GM12878 (cell line): Measurements from ENCODE around the gene SYT8. TPM values are rescaled to one million over a fixed set of nuclear protein-coding genes. Genes with fewer than 3 reads are reported as not detected.
A peak's percentile ranks its signal among the peaks of the same experiment; 100 is the strongest.

Experiments used
- ATAC-seq: fragments of 200-7000 bp; cut with Tn5 transposase; 3 replicates; pipeline ENCODE4 v1.9.1; 2020; ENCODE audit warnings: mild to moderate bottlenecking, moderate library complexity
- BruUV-seq: library from RNA; stranded (reverse); fragments of 400-500 nt; replicated peaks from 2 replicates; lab custom pipeline; 2021; lab: Mats Ljungman, UMichigan
- CTCF ChIA-PET: fragments of 300-600 bp; sonication (Branson Sonifier 250); formaldehyde crosslinking; extraction: SDS; loops from one replicate; lab custom pipeline; 2021; ENCODE audit warnings: inconsistent platforms; lab: Yijun Ruan, JAX
- POLR2A ChIA-PET: fragments of 350-600 bp; formaldehyde crosslinking; extraction: SDS; loops from one replicate; lab custom pipeline; 2021; ENCODE audit warnings: inconsistent platforms; lab: Charles Lee
- RAD21 ChIA-PET: fragments of 300-600 bp; sonication (Branson Sonifier 250); formaldehyde crosslinking; loops from one replicate; lab custom pipeline; 2023; ENCODE audit warnings: antibody characterized with exemption; ENCODE audit not compliant: unreplicated experiment; lab: Charles Lee
- SMC1A ChIA-PET: fragments of 300-600 bp; sonication (Branson Sonifier 250); formaldehyde crosslinking; loops from one replicate; lab custom pipeline; 2023; ENCODE audit not compliant: unreplicated experiment, uncharacterized antibody; lab: Charles Lee
- DNase-seq: peaks from one replicate; pipeline ENCODE4 v3.0.0-alpha.2; 2011; ENCODE audit warnings: low read depth, low spot score
- FAIRE-seq: peaks from 3 replicates; lab custom pipeline; 2011; peaks lifted over from hg19 to GRCh38; lab: Jason Lieb, UNC
- H2AFZ ChIP-seq: 2 replicates; pipeline ENCODE4 v1.6.0; 2011; ENCODE audit warnings: low read depth, low read length, control low read depth; ENCODE audit not compliant: control insufficient read depth
- H3K27ac ChIP-seq: 2 replicates; pipeline ENCODE4 v1.5.1; 2011; ENCODE audit warnings: control low read depth; ENCODE audit not compliant: control insufficient read depth, insufficient read depth
- H3K27me3 ChIP-seq, 2 experiments: replicated peaks in 1 of 2; 2 replicates each; pipeline versions ENCODE4 v1.6.0 to v1.6.1; 2011; ENCODE audit warnings: low read length in 1 of 2; ENCODE audit not compliant: control insufficient read depth in 2 of 2, insufficient read depth in 2 of 2
- H3K36me3 ChIP-seq, 2 experiments: 2 replicates each; pipeline ENCODE4 v1.5.1; 2011; ENCODE audit warnings: low read length in 1 of 2; ENCODE audit not compliant: control insufficient read depth in 2 of 2, insufficient read depth in 2 of 2
- H3K4me1 ChIP-seq: 2 replicates; pipeline ENCODE4 v1.6.1; 2011; ENCODE audit warnings: mild to moderate bottlenecking, low read length, moderate library complexity, mixed read lengths; ENCODE audit not compliant: control insufficient read depth, insufficient read depth
- H3K4me2 ChIP-seq: 2 replicates; pipeline ENCODE4 v1.6.0; 2011; ENCODE audit warnings: control low read depth; ENCODE audit not compliant: control insufficient read depth, insufficient read depth
- H3K4me3 ChIP-seq: fragments of 200-600 bp; sonication (generic); 2 replicates; pipeline ENCODE4 v1.5.1; 2016
- H3K79me2 ChIP-seq: 2 replicates; pipeline ENCODE4 v1.6.0; 2011; ENCODE audit warnings: low read length; ENCODE audit not compliant: control insufficient read depth, insufficient read depth
- H3K9ac ChIP-seq: 2 replicates; pipeline ENCODE4 v1.8.0; 2011; ENCODE audit warnings: low read length, control low read depth, mixed read lengths; ENCODE audit not compliant: control insufficient read depth, insufficient read depth
- H3K9me3 ChIP-seq: replicated peaks from 3 replicates; pipeline ENCODE4 v1.5.1; 2011; ENCODE audit warnings: mild to moderate bottlenecking, low read length; ENCODE audit not compliant: control insufficient read depth, insufficient read depth
- H4K20me1 ChIP-seq: 2 replicates; pipeline ENCODE4 v1.6.0; 2011; ENCODE audit not compliant: control insufficient read depth, insufficient read depth
- CTCF ChIP-seq, 3 experiments: IDR thresholded peaks in 2 of 3; conservative IDR thresholded peaks in 1 of 3; 2 replicates each; pipeline ENCODE4 v1.5.1; 2011; ENCODE audit warnings: low read depth in 3 of 3, low read length in 3 of 3, mild to moderate bottlenecking in 3 of 3, control low read depth in 2 of 3, moderate library complexity in 2 of 3, inconsistent platforms in 1 of 3, mixed read lengths in 1 of 3; ENCODE audit not compliant: control insufficient read depth in 2 of 3, insufficient read depth in 1 of 3; ENCODE audit errors: extremely low read depth in 1 of 3
- RELB ChIP-seq: fragments of 450-650 bp; IDR thresholded peaks from 2 replicates; pipeline ENCODE4 v1.6.1; 2017; ENCODE audit warnings: low read depth, mild to moderate bottlenecking, moderate library complexity
- WGBS: methylation state at CpG from one replicate; pipeline ENCODE4 v1.1.6; 2016; ENCODE audit warnings: low lambda C conversion rate; ENCODE audit not compliant: insufficient replicate concordance, insufficient coverage; ENCODE audit errors: missing lambda C conversion rate; 5-methylcytosine and 5-hydroxymethylcytosine counted together
- in situ Hi-C: fragments of 300-500 bp; cut with MboI; formaldehyde crosslinking; loops from 9 replicates; pipeline ENCODE4 v1.14.3; 2018; ENCODE audit warnings: mixed read lengths
- intact Hi-C: fragments of 100-400 bp; cut with micrococcal nuclease; formaldehyde crosslinking; loops from one replicate; pipeline ENCODE4 v1.14.2; 2022; ENCODE audit not compliant: unreplicated experiment
- polyA plus RNA-seq, 11 experiments: library from polyadenylated mRNA; depleted of rRNA in 4 of 11; unstranded in 6 of 11; stranded (reverse) in 5 of 11; fragments of >200 nt; fragmentation: Nextera tagmentation in 4 of 11; fragmentation: Illumina TruSeq in 1 of 11; extraction: Ambion mirVana in 4 of 11; extraction: Trizol in 1 of 11; gene quantifications; 1 replicate in 1 of 11; 2 replicates in 10 of 11; pipeline versions ENCODE4 v1.2.1 to v1.2.3, GENCODE V29; 2011 to 2016; ENCODE audit warnings: inconsistent platforms in 2 of 11, missing spikeins in 2 of 11, low read depth in 1 of 11
- total RNA-seq, 4 experiments: library from RNA; depleted of rRNA in 3 of 4; stranded (reverse); fragments of >200 nt in 3 of 4; fragmentation: Illumina TruSeq in 1 of 4; extraction: Trizol in 1 of 4; gene quantifications; 2 replicates each; pipeline versions ENCODE4 v1.2.1 to v1.2.3, GENCODE V29; 2013 to 2021

Gene SYT8
- total and polyA plus RNA-seq, 10 of the 15 experiments (the other 5 are each of a cell fraction or from before 2014, with no cell fraction given): 0.44 TPM; not detected in 9

GRCh38 chr11:1807264-1807995, 27.4 kb upstream of the SYT8 start:
- Histone ChIP-seq H4K20me1 (no peaks in the 10 kb centered on the region), H3K4me2 (no peak overlapping the region), H3K9ac (no peak overlapping the region), H3K27ac (no peak overlapping the region), H3K4me1 (no peaks in the 10 kb centered on the region), H2AFZ (no peak overlapping the region), H3K79me2 (no peaks in the 10 kb centered on the region), H3K27me3 (no peaks in the 10 kb centered on the region), H3K36me3 (no peaks in the 10 kb centered on the region), H3K4me3 (no peak overlapping the region), H3K9me3 (peaks cover 2% of the 10 kb centered on the region; the same call in 1 of the 3 replicates)
- no peak for DNase-seq
- in situ Hi-C loops: no loop called here
- TF ChIP-seq RELB: no peak
- 0 out of 6 replicates have a peak, but pooled peaks of 1 of the 3 experiments have one; percentile 4 for TF ChIP-seq CTCF (IDR thresholded peaks at IDR 0.05 in 2 of 3, conservative IDR thresholded peaks at IDR 0.05 in 1 of 3; ENCODE audit: control insufficient read depth in 2 of 3, extremely low read depth in 1 of 3, insufficient read depth in 1 of 3, low read depth in 3 of 3, low read length in 3 of 3)
- no TSS peak for BruUV-seq
- ChIA-PET SMC1A (interaction anchor here (0.6 kb wide), 2 partner anchors 164 to 322 kb away, joined by 3 read pairs; no protein-coding TSS in a partner anchor), RAD21 (no interaction called here), CTCF (interaction anchor here (1.0 to 1.7 kb wide), 2 partner anchors 155 to 345 kb away, joined by 3 to 6 read pairs; no protein-coding TSS in a partner anchor), POLR2A (no interaction called here)
- FAIRE-seq: no peak
- intact Hi-C loops: no loop called here
- WGBS: 22% methylated on average over 14 of the region's 14 CpGs
- no peak for ATAC-seq
